ENCODE measurements around the gene CNBD2.
"Not testable (repeated sequence)": the region's sequence is repeated elsewhere in the genome, so short reads cannot be mapped to it uniquely, and the experiment has no call there.

The CNBD2 gene

DNA sequence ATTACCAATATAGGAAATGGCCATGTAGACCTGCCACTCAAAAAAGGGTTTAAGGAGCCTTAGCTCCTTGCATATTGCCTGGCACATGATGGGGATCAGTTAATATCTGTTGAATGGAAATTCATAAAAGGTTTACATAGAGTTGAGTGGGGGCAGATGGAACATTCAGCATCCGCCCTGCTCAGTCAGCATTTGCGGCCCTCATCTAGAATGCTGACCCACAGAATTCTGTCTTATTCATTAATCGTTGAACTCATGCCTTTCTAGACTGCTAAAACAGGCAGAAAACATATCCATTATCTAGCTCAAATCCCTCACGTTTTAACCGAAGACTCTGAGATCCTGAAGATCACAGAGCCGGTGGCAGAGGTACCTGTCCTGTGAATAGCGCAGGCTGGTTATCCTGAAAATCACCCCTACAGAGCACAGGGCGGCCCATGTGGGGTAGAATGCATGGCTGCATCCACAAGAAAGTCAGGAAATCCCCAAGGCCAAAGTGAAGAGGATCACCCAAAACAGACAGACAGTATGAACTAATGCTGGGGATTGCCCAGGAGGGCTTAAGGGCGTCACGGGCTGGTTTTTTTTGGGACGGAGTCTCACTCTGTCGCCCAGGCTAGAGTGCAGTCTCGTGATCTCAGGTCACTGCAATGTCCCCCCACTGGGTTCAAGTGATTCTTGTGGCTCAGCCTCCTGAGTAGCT, 59.9 kb downstream of the CNBD2 start:
- DNase-seq = no peak

DNA sequence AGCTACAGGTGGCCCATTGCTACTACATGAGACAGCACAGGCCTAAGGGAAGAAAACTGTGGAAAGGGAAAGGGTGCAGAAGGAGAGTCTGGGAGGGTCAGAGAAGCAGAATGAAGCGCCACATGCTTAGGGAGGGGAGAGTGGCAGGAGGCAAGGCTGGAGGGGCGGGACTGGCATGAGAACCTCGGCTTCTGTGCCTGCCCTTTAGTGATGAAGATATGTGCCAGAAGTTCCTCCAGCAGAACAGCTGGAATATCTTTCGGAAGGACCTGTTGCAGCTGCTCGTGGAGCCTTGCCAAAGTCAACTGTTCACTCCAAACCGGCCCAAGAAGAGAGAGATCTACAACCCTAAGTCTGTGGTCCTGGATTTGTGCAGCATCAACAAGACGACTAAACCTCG, 61.8 kb downstream of the CNBD2 start:
- no peak for DNase-seq

DNA sequence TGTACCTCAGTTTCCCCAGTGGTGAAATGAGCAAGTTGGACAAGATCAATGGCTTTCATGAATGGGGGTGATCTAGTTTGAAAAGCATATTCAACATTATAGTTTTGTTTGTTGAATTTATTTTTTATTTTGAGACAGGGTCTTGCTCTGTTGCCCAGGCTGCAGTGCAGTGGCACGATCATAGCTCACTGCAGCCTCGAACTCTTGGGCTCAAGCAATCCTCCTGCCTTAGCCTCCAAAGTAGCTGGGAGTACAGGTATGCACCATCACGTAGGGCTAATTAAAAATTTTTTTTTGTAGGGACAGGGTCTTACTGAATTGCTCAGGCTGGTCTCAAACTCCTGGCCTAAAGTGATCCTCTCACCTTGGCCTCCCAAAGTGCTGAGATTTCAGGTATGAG, 63.4 kb downstream of the CNBD2 start:
- DNase-seq = no peak

DNA sequence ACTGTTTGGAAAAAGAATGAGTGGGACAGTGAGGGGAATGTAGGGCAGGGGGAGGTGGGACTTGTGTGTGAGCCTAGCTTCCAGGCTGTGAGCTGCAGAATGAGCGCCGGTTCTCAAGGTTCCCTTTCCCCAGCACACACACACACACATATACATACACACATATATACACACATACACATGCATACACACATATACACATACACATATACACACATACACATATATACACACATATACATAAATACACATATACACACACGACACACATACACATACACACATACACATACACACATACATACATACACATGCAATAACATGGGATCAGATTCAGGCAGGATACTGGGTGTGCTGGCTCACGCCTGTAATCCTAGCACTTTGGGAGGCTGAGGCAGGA, 66.5 kb downstream of the CNBD2 start:
- no peak for DNase-seq

DNA sequence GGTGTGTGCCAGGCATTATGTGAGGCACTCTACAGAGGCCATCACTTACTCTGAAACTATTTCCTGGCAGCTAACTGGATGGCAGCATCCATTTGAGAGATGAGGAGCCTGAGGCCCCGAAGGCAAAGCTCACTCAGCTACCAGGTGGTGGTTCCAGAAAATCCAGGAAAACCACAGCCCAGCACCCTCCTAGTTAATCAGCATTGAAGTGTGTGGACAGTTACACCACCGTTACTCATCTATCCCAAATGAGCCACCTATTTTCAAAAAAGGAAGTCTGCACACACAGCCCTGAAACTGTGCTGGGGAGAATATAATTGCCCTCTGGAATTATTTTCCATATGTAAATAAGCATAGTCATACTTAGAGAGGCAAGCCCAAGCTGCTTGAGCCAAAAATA, 67.4 kb downstream of the CNBD2 start:
- no peak for DNase-seq

DNA sequence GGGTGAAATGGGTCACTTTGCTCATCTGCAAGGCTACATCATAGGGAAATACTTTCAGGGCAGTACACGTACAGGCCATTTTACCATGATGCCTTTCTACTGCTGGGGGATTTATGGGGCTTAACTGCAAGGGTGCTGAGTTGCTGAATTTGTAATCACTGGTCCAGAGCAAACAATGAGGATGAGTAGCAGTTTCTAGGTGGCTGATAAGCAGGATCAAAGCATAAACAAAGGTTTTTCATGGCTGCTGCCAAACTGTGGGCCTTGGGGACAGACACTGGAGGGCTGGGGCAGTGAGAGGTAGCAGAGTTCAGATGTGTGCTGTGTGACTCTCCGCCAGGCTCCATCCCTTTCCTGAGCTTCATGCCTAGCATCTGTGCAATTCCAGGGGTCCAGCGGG, 68.3 kb downstream of the CNBD2 start:
- no peak for DNase-seq

DNA sequence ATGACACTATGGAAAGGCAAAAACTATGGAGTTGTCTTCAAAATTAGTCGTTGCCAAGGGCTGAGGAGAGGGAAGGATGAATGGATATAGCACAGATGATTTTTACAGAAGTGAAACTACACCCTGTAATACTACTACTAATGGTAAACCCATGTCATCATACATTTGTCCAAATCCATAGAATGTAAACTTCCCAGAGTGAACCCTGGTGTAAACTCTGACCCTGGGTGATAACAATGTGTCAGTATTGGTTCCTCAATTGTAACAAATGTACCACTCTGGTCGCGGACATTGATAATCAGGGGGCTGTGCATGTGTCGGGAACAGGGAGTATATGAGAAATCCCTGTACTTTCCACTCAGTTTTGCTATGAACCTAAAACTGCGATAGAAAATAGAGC, 72.2 kb downstream of the CNBD2 start:
- no peak for DNase-seq

DNA sequence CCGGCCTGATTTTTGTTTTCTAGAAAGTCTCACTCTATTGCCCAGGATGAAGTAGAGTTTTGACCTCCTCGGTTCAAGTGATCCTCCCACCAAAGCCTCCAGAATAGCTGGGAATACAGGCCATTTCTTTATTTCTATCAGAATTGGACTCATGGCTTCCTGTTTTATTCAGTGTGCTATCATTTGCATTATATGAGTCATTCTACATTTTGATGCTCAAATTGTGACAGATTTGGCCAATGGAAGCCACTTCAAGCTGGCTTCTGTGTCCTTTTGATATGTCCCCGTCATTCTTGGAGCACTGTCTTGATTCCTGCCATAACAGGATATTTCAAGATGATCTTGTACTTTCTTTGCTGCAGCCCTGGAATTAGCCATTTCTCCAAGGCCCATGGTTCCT, 75.1 kb downstream of the CNBD2 start:
- DNase-seq = no peak

DNA sequence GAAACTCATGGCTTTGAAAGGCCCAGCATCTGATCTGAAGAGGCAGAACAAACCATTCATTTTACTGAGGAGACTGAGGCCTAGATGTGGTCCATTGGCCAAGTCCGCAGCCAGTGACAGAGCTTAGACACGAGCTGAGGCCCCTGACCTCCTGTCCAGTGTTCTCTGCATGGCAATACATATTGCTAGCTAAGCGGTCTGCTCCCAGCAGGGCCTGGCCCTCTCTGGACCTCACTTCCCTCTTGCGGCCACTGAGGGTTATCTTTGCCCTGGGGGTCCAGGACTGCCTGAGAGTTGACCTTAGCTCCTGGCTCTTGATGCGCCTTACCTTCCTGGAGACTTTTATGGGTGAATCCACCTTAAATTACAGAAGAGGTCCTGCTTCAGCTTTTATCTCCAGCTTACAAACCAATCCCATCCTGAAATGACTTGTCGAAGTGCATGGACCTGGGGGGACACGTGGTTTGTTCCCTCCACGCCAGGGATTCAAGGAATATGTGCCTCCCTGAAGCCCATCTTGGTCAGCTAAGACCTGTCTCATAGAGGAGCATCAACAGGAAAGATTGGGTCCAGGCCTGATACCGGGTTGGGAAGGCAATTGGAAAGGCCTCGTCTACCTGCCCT, 75.6 kb downstream of the CNBD2 start:
- no peak for DNase-seq

DNA sequence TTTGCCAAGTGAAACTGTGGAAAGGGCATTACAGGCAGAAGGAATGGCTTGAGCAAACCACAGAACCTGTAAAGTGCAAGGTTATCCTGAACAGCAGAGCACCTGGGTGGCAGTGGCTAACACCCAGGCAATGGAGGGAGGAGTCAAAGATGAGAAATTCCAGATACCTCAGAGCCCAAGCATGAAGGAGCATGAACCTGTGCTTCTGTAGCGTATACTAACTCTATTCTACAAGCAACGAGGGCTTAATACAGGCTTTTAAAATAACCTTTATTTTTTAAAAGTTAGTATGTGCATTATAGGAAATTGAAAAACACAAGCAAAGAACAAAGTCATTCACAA, 77.0 kb downstream of the CNBD2 start:
- DNase-seq = no peak

DNA sequence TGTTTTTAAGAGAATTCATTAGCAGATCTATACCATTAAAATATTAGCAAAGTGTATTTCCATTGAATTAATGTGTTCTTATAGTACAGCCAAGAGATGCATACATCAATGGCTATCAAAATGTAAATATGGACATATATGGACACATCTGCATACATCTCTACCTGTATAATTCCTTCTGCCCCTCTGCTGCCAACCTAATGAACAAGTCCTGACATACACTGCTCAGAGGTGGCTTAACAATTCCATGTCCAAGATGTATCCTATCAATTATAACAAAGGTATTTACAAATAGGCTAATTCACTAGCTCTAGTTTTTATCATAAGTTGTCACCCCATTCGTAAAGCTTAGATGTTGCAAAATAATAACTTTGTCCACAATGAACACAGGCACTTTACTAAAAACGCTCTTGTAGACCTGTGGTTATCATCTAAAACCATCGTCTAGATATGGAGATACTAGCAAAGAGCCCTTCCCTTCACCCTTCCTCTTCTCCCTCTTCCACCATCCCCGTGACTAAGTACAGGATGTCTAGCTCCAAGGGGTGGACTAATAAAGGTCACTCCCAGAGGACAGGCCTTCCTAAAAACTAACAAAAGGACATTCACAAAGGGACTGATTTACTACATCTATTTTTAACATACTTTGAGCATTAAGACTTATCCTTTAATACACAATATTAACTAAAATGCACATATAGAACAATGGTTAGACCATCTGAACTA, 77.8 kb downstream of the CNBD2 start:
- DNase-seq = not testable (repeated sequence)

DNA sequence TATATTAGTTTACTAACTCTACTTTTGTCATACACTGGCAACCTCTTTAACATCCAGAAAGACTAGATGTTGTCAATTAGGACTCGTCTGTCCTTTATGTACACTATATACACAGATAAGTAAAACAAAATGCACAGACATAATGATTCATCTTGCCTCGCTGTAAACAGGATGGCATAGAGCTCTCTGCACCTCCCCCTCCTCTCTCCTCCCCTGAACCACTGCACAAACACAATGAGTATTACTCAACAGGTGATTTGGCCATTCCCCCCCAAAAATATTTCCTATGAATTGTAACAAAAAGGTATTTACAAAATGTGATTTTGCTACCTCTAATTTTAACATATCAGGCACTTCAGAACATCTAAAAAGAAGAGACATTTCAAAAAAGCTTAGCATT, 81.0 kb downstream of the CNBD2 start:
- peak; percentile 6 for DNase-seq

DNA sequence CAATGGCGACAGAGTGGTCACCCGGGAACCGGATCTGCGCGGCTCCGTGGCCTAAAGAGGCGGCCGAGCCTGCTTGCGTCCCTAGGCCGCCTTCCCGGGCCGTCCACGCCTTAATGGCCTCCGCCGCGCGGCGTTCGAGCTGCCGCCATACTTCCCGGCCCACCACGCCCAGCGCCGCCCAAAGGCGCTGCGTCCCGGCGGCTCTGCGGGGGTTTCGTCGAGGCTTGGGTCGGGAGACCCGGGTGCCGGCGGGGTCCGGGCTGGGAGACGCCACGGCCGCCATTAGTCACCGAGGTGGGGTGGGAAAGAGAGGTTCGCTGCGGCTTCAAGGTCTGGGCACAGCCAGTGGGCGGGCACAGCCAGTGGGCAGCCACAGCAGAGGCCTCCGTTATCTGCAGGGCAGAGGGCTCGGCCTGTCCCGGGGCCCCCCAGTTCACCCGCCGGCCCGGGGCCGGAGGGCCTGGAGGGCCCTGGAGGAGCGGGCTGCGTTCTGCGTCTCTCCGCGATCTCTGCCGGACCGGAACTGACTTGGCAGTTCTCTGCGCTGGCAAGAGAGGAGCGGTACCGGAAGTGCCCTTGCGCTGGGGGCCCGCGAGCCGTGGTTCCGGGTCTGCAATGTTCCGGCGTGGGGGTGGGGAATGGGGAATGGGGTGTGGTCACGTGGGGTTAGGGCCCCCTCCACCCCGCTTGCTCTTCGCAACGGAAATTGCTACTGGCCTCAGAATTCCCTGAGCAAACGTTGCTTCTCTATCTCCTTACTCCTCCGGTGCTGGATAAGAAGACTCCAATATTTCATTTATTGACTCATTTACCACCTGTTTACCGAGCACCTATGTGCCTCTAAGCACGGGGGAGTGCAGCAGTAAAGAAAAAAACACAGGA, 82.3 kb downstream of the CNBD2 start:
- peak; percentile 95 for DNase-seq

DNA sequence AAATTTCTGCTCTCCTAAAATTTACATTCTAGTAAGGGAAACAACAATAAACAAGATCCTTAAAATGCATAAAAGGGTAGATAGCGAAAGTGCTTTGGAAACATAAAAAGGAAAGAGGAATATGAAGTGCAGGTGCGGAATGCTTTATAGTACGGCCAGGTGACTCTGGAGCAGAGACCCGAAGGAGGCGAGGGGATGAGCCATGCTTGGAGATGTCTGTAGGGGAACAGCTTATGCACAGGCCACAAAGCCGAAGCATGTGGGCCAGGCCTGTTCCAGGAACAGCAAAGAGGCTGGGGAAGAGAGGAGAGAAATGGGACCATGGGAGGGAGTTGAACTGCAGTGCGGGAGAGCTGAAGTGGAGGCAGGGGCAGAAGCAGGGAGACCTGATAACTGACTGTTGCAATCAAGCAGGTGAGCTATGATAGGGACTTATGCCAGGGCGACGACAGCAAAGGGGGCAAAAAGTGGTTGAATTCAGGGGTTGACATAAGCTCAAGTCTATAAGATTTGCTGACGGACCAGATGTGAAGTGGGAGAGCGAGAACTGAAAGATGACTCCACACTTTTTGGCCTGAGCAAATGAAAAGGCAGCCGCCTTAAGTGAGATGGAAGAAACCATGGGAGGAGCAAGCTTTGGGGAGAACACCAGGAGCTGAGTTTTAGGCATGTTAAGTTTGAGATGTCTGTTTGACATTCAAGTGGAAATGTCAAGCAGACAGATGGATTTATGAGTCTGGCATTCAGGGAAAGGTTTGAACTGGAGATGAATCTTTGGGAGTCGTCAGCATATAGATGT, 83.1 kb downstream of the CNBD2 start:
- DNase-seq = no peak

DNA sequence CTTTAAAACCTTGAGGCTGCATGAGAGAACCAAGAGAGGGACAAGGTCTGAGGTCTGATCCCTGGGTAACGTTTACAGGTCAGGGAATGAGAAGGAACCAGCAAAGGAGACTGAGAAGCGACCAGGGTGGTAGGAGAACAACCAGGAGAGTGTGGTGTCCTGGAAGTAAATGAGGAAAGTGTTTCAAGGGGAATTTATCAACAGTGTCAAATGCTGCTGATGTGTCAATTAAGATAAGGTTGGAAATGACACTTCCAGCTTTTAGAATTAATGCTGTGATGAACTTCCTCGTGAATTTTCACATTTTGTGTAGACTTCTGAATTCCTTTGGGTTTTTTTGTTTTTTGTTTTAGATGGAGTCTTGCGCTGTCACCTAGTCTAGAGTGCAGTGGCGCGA, 83.7 kb downstream of the CNBD2 start:
- no peak for DNase-seq

DNA sequence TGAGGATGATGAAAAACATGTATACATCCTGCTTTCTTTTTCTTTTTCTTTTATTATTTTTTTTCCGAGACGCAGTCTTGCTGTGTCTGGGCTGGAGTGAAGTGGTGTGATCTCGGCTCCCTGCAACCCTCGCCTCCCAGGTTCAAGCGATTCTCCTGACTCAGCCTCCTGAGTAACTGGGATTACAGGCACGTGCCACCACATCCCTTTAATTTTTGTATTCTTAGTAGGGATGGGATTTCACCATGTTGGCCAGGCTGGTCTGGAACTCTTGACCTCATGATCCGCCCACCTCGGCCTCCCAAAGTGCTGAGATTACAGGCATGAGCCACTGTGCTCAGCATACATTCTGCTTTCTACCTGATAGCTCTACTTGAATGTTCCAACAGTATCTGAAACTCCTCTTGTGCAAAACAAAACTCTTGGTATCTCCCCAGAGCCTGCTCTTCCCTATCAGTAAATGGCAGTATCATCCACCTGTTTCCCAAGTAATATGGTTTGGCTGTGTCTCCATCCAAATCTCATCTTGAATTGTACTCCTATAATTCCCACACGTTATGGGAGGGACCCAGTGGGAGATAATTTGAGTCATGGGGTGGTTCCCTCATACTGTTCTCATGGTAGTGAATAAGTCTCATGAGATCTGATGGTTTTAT, 85.6 kb downstream of the CNBD2 start:
- not testable (repeated sequence) for DNase-seq

DNA sequence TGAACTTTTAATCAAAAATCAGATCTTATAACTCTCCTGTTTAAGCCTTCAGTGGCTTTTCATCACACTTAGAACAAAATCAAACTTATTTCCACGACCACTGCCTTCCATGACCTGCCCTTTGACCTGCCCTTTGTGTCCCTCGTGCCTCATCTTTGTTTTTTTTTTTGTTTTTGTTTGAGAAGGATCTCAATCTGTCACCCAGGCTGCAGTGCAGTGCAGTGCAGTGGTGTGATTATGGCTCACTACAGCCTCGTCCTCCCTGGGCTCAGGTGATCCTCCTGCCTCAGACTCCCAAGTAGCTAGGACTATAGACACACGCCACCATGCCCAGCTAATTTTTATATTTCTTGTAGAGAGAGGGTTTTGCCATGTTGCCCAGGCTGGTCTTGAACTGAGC, 86.8 kb downstream of the CNBD2 start:
- no peak for DNase-seq

DNA sequence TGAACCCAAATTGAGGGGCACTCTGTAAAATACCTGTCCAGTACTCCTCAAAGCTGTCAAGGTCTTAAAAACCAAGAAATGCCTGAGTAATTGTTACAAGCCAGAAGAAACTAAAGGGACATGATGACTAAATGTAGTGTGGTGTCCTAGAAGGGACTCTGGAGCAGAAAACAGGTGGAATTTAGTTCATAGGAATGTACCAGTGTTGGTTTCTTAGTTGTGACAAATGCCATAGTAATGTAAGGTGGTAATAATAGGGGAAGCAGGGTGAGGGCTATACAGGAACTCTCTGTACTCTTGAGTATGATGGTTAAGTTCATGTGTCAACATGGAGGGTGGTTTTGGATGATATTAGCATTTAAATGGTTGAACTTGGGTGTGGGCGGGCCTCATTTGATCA, 92.3 kb downstream of the CNBD2 start:
- no peak for DNase-seq

DNA sequence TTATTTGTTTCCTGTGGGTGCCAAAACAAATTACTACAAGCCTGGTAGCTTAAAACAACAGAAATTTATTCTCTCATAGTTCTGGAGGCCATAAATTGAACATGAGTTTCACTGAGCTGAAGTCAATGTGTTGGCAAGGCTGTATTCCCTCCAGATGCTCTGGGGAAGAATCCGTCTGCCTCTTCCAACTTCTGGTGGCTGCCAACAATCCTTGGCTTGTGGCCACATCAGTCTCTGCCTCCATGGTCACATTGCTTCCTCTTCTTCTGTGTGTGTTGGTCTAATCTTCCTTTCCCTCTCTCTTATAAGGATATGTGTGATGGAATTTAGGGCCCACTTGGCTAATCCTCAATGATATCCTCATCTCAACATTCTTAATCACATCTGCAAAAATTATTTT, 93.4 kb downstream of the CNBD2 start:
- no peak for DNase-seq

DNA sequence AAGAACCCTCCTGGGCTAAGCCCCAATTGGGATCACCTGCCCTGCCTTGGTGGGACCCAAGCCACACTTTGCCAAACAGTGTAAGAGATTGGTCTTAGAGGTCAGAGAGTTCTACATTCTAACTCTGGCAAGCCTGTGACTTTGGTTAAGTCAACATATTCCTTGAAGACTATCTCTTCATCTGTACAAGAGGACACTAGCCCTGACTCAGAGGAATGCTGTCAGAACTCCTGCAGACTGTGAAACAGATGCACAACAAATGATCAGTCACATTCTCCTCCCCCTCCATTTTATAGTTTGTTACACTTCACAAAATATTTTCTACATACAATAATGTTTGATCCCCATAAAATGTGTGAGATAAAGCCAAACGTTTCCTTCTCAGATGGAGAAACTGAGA, 94.4 kb downstream of the CNBD2 start:
- DNase-seq = no peak

DNA sequence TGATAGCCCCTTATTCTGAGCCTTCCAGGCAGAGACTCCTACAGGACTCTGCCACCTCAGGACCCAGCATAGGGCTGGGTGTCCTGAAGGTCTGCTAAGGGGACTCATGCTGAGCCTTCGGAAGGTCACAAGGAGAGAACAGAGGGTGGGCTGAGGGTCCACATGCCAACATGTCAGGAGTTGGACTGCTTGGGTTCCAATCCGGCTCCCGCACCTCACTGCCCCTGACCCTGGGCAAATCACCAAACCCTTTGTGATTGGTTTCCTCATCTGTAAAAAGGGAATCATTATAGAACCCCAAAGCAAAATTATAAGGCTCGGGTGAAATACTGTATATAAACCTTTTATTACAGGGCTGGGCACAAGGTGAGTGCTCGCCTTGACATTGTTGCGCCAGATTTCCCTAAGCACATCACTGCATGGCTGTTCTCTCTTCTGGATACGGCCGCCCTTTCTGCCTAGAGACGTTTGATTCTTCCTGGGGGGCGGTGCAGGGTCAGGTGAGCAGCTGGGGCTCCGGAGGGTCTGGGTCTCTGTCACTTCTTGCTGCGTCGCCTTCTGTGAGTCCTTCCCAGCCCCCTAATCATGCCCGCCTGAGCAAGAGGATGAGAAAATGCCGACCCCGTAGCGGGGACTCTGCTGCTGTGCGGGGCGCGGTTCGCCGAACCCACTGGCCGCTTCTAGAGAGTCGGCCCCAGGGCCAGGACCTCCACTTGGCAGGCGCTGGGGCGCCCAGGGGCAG, 95.7 kb downstream of the CNBD2 start:
- no peak for DNase-seq

Measured in CD4-positive, alpha-beta T cell treated with Interleukin-17A for 4 hours (primary cell).